ENCODE results near the gene KIF1C.

DNA sequence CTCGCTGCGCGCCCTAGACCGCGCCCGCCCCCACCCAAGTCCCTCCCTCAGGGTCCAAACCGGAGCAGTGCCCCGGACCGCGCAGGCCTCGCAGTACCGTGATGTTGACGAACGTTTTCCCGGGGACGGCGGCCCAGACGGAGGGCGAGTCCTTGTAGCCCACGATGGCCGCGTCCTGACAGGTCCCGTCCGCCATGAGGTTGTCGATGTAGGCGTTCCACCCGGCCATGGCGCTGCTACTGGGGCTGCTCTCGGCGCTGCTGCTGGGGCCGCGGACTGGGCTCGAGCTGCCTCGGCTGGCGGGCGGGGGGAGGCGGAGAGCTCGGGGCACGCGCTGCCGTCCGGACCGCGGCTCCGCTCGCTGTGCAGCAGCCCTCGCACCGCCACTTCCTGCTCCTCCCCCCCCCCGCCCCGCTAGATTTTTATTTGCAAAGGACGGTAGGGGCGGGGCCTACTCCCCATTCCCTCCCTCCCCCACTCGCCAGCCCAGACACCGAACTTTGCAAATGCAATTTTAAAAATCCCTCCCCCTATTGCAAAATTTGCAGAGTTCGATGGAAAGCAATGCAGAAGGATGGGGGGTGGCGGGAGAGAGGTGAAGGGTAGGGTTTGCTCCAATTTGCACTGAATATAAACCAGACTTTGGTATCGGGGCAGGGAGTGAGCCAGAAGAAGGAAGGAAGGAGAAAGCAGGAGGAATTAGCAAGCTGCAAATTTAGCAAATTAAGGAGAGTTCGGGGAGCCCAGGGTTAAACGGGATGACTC, 49.4 kb upstream of the KIF1C start, which contains the start of gene PFN1:
- TF ChIP-seq, protein P1, sequence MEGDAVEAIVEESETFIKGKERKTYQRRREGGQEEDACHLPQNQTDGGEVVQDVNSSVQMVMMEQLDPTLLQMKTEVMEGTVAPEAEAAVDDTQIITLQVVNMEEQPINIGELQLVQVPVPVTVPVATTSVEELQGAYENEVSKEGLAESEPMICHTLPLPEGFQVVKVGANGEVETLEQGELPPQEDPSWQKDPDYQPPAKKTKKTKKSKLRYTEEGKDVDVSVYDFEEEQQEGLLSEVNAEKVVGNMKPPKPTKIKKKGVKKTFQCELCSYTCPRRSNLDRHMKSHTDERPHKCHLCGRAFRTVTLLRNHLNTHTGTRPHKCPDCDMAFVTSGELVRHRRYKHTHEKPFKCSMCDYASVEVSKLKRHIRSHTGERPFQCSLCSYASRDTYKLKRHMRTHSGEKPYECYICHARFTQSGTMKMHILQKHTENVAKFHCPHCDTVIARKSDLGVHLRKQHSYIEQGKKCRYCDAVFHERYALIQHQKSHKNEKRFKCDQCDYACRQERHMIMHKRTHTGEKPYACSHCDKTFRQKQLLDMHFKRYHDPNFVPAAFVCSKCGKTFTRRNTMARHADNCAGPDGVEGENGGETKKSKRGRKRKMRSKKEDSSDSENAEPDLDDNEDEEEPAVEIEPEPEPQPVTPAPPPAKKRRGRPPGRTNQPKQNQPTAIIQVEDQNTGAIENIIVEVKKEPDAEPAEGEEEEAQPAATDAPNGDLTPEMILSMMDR (IDR thresholded peaks at IDR 0.05): no peak
- peak in 1 of 2 donors; percentile 93 for TF ChIP-seq POLR2A (IDR thresholded peaks at IDR 0.05)
- peak; percentile 49 to 56 for TF ChIP-seq POLR2AphosphoS5 (IDR thresholded peaks at IDR 0.05; ENCODE audit: insufficient read depth in 1 of 2, low read depth in 1 of 2)
